Panc1 (cell line): ENCODE data around the gene MEI4. TPM values are rescaled to one million over a fixed set of nuclear protein-coding genes. Genes with fewer than 3 reads are reported as not detected.

Experiments
- ATAC-seq: fragments of 200-7000 bp; cut with Tn5 transposase; 2 replicates; pipeline ENCODE4 v1.9.1; 2020; ENCODE audit warnings: mild to moderate bottlenecking, moderate library complexity
- BruUV-seq: library from RNA; stranded (reverse); fragments of 400-500 nt; replicated peaks from 2 replicates; lab custom pipeline; 2021; lab: Mats Ljungman, UMichigan
- CTCF ChIA-PET: fragments of 300-600 bp; sonication (Branson Sonifier 250); formaldehyde crosslinking; loops from one replicate; lab custom pipeline; 2022; ENCODE audit warnings: antibody characterized with exemption; lab: Charles Lee
- POLR2A ChIA-PET: fragments of 300-600 bp; sonication (Branson Sonifier 250); formaldehyde crosslinking; loops from one replicate; lab custom pipeline; 2022; ENCODE audit warnings: antibody characterized with exemption; lab: Charles Lee
- DNase-seq: peaks from one replicate; pipeline ENCODE4 v3.0.0-alpha.2; 2010; ENCODE audit warnings: low read depth, low spot score
- H3K27ac ChIP-seq: 2 replicates; pipeline ENCODE4 v1.5.1; 2011; ENCODE audit warnings: mild to moderate bottlenecking, low read length, inconsistent platforms
- H3K27me3 ChIP-seq: fragments of 200-500 bp; sonication (Bioruptor generic); 2 replicates; pipeline ENCODE4 v1.6.0; 2014; ENCODE audit warnings: low read length, inconsistent platforms; ENCODE audit not compliant: control insufficient read depth, insufficient read depth
- H3K36me3 ChIP-seq: fragments of 200-500 bp; sonication (Bioruptor generic); 2 replicates; pipeline ENCODE4 v1.5.1; 2014; ENCODE audit warnings: inconsistent platforms, mild to moderate bottlenecking, low read length, moderate library complexity; ENCODE audit not compliant: control insufficient read depth, insufficient read depth
- H3K4me1 ChIP-seq: 2 replicates; pipeline ENCODE4 v1.5.1; 2011; ENCODE audit warnings: inconsistent platforms, mild to moderate bottlenecking, low read length, moderate library complexity; ENCODE audit not compliant: control insufficient read depth, insufficient read depth
- H3K4me3 ChIP-seq, 2 experiments: 2 replicates each; pipeline ENCODE4 v1.5.1; 2011 to 2012; ENCODE audit warnings: low read depth in 2 of 2, low read length in 2 of 2, mild to moderate bottlenecking in 2 of 2, inconsistent platforms in 1 of 2, moderate library complexity in 1 of 2
- H3K9me3 ChIP-seq: fragments of 200-500 bp; sonication (Bioruptor generic); 2 replicates; pipeline ENCODE4 v1.5.1; 2014; ENCODE audit warnings: low read depth, mild to moderate bottlenecking, inconsistent platforms, low read length, moderate library complexity; ENCODE audit not compliant: control insufficient read depth, insufficient read depth
- POLR2AphosphoS5 ChIP-seq: IDR thresholded peaks from 2 replicates; pipeline ENCODE4 v1.6.1; 2012; ENCODE audit warnings: mild to moderate bottlenecking, low read depth, low read length, moderate library complexity
- SIN3A ChIP-seq: IDR thresholded peaks from 2 replicates; pipeline ENCODE4 v1.6.1; 2012; ENCODE audit warnings: low read depth, mild to moderate bottlenecking, low read length, moderate library complexity, borderline replicate concordance; ENCODE audit not compliant: insufficient read depth
- TCF7L2 ChIP-seq: IDR thresholded peaks from 2 replicates; pipeline ENCODE4 v1.6.1; 2011; ENCODE audit warnings: mild to moderate bottlenecking, low read depth, low read length, inconsistent platforms
- in situ Hi-C: cut with HindIII; loops from 2 replicates; pipeline ENCODE4 v1.10.0; 2016; ENCODE audit warnings: low sequenced_read_pairs, low pct_unique_long_range_greater_than_20kb
- intact Hi-C: fragments of 100-400 bp; cut with micrococcal nuclease; formaldehyde crosslinking; loops from one replicate; pipeline ENCODE4 v1.10.0; 2022; ENCODE audit not compliant: unreplicated experiment
- total RNA-seq: library from RNA; stranded (reverse); gene quantifications from one replicate; pipeline ENCODE4 v1.2.1, GENCODE V29; 2021; ENCODE audit not compliant: unreplicated experiment
- TF ChIP-seq, protein P1 (sequence below), 2 experiments: IDR thresholded peaks; 2 replicates each; pipeline ENCODE4 v1.6.1; 2011 to 2012; ENCODE audit warnings: low read depth in 2 of 2, control low read depth in 1 of 2, low read length in 1 of 2, mild to moderate bottlenecking in 1 of 2, moderate library complexity in 1 of 2; ENCODE audit not compliant: insufficient read depth in 1 of 2
- TF ChIP-seq, protein P2 (sequence below): fragments of 450-650 bp; IDR thresholded peaks from 2 replicates; pipeline ENCODE4 v1.5.1; 2017; ENCODE audit warnings: mild to moderate bottlenecking

MEI4 gene
- total RNA-seq, 1 experiment from 2014 or later, result 0.05 TPM

DNA sequence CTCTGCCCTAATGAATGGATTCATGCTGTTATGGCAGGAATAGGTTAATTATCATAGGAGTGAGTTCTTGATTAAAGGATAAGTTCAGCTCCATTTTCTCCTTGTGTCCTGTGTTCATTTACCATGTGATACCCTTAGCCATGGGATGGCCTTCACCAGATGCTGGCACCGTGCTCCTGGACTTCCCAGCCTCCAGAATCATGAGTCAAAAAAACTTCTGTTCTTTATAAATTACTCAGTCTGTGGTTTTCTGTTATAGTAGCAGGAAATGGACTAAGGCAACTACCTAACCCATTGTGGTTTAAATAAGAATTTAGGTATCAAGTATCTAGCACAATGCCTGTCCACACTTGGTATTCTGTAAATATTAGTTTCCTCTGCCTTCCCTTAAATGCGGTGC lies 223.5 kb downstream of the MEI4 start:
- Histone ChIP-seq H3K9me3 (no peaks in the 10 kb centered on the region), H3K27me3 (no peaks in the 10 kb centered on the region), H3K27ac (no peak overlapping the region), H3K4me3 (no peak overlapping the region), H3K4me1 (no peaks in the 10 kb centered on the region), H3K36me3 (no peaks in the 10 kb centered on the region)
- in situ Hi-C loops (no loop called here), intact Hi-C loops (no loop called here)
- POLR2A ChIA-PET, result no interaction called here
- ATAC-seq (no peak), DNase-seq (no peak)
- no TSS peak for BruUV-seq
- TF ChIP-seq, protein P1, sequence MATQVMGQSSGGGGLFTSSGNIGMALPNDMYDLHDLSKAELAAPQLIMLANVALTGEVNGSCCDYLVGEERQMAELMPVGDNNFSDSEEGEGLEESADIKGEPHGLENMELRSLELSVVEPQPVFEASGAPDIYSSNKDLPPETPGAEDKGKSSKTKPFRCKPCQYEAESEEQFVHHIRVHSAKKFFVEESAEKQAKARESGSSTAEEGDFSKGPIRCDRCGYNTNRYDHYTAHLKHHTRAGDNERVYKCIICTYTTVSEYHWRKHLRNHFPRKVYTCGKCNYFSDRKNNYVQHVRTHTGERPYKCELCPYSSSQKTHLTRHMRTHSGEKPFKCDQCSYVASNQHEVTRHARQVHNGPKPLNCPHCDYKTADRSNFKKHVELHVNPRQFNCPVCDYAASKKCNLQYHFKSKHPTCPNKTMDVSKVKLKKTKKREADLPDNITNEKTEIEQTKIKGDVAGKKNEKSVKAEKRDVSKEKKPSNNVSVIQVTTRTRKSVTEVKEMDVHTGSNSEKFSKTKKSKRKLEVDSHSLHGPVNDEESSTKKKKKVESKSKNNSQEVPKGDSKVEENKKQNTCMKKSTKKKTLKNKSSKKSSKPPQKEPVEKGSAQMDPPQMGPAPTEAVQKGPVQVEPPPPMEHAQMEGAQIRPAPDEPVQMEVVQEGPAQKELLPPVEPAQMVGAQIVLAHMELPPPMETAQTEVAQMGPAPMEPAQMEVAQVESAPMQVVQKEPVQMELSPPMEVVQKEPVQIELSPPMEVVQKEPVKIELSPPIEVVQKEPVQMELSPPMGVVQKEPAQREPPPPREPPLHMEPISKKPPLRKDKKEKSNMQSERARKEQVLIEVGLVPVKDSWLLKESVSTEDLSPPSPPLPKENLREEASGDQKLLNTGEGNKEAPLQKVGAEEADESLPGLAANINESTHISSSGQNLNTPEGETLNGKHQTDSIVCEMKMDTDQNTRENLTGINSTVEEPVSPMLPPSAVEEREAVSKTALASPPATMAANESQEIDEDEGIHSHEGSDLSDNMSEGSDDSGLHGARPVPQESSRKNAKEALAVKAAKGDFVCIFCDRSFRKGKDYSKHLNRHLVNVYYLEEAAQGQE (IDR thresholded peaks at IDR 0.05; ENCODE audit: insufficient read depth in 1 of 2, low read depth in 2 of 2, low read length in 1 of 2), result no peak
- TF ChIP-seq, protein P2, sequence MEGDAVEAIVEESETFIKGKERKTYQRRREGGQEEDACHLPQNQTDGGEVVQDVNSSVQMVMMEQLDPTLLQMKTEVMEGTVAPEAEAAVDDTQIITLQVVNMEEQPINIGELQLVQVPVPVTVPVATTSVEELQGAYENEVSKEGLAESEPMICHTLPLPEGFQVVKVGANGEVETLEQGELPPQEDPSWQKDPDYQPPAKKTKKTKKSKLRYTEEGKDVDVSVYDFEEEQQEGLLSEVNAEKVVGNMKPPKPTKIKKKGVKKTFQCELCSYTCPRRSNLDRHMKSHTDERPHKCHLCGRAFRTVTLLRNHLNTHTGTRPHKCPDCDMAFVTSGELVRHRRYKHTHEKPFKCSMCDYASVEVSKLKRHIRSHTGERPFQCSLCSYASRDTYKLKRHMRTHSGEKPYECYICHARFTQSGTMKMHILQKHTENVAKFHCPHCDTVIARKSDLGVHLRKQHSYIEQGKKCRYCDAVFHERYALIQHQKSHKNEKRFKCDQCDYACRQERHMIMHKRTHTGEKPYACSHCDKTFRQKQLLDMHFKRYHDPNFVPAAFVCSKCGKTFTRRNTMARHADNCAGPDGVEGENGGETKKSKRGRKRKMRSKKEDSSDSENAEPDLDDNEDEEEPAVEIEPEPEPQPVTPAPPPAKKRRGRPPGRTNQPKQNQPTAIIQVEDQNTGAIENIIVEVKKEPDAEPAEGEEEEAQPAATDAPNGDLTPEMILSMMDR, result no peak
- TF ChIP-seq TCF7L2 (no peak), SIN3A (no peak), POLR2AphosphoS5 (no peak)
- CTCF ChIA-PET, result no interaction called here

DNA sequence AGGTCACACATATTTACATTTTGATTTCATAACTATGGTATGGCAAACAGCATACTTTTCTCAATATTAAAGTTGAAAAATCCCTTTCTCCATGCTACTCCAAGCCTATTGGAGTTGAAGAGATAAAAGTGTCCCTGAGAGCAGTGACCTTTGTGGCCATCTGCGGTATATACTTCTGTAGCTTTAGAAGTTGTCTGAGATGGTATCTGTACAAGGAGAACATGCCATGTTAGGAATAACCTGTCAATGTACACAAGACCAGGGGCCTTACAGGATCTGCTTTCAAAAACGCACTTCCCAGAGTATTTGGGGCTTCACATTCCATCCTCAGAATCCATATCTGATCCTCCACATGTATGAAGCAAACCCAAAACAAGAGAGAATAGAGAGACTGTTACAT lies 226.7 kb downstream of the MEI4 start:
- ChIA-PET CTCF (no interaction called here), POLR2A (no interaction called here)
- H3K4me1 ChIP-seq, result no peaks in the 10 kb centered on the region
- no peaks in the 10 kb centered on the region for H3K9me3 ChIP-seq
- no peaks in the 10 kb centered on the region for H3K36me3 ChIP-seq
- H3K27ac ChIP-seq, result no peak overlapping the region
- no peak overlapping the region for H3K4me3 ChIP-seq
- no peaks in the 10 kb centered on the region for H3K27me3 ChIP-seq
- ATAC-seq (no peak), DNase-seq (no peak)
- in situ Hi-C loops, result no loop called here
- TF ChIP-seq TCF7L2 (no peak), POLR2AphosphoS5 (no peak), SIN3A (no peak)
- TF ChIP-seq, protein P2, result no peak
- TF ChIP-seq, protein P1 (IDR thresholded peaks at IDR 0.05; ENCODE audit: insufficient read depth in 1 of 2, low read depth in 2 of 2, low read length in 1 of 2), result no peak
- intact Hi-C loops, result no loop called here
- no TSS peak for BruUV-seq
